ENCODE data around the gene ARID3A.
"Not testable (repeated sequence)": the region's sequence is repeated elsewhere in the genome, so short reads cannot be mapped to it uniquely, and the experiment has no call there.

Gene ARID3A, protein sequence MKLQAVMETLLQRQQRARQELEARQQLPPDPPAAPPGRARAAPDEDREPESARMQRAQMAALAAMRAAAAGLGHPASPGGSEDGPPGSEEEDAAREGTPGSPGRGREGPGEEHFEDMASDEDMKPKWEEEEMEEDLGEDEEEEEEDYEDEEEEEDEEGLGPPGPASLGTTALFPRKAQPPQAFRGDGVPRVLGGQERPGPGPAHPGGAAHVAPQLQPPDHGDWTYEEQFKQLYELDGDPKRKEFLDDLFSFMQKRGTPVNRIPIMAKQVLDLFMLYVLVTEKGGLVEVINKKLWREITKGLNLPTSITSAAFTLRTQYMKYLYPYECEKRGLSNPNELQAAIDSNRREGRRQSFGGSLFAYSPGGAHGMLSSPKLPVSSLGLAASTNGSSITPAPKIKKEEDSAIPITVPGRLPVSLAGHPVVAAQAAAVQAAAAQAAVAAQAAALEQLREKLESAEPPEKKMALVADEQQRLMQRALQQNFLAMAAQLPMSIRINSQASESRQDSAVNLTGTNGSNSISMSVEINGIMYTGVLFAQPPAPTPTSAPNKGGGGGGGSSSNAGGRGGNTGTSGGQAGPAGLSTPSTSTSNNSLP
- long read RNA-seq, donor 1 = 0 reads
- long read RNA-seq, donor 2, full-length matches to known transcripts = 1 of 1 reads
- long read RNA-seq, donor 2, partial matches to known transcripts = 0 of 1 reads
- long read RNA-seq, donor 2, other reads (novel, unspliced or antisense) = 0 of 1 reads
- long read RNA-seq, donor 3 = 0 reads
- long read RNA-seq, donor 4, partial matches to known transcripts = 0 of 3 reads
- long read RNA-seq, donor 4, other reads (novel, unspliced or antisense) = 0 of 3 reads
- long read RNA-seq, donor 5, partial matches to known transcripts = 38 of 51 reads
- long read RNA-seq, donor 5, other reads (novel, unspliced or antisense) = 12 of 51 reads
- long read RNA-seq, donor 6, partial matches to known transcripts = 26 of 26 reads
- long read RNA-seq, donor 6, other reads (novel, unspliced or antisense) = 0 of 26 reads
- long read RNA-seq, donor 7 = 0 reads
- long read RNA-seq, donor 8, full-length matches to known transcripts = 2 of 2 reads
- long read RNA-seq, donor 8, partial matches to known transcripts = 0 of 2 reads
- long read RNA-seq, donor 8, other reads (novel, unspliced or antisense) = 0 of 2 reads

DNA sequence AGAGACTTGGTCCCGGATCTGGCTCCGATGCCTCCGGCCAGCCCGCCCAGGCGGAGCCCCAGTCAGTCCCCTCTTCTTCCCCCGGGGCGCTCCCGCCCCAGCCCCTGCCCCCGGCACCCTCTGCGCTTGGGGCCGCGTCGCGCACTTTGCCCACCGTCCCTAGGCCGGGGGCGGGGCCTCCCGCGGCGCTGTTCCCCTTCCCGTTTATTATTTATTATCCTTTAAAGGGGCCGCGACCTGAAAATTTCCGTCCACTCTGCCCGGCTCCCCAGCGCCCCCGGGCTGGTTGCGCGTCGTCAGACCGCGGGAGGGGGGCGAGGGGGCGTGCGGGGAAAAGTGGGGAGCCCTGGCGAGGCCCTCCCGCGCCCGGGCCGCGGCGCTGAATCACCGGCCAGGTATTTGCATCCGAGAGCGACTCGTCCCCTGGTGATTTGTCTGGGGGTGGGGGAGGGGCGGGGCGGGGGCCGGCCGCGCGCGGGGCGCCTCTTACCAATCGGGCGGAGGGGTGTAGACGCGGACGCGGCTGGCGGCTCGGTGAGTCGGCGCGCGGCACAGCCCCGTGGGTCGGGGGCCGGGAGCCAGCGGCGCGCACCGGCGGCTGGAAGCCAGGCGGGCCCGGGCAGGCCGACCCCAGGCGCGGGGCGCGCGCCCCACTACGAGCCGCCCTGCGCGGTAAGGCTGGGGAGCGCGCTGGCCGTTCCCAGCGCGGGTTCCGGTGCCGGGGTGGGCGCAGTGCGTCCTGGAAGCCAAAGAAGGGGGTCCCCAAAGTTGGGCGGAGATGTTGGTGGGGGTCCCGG is at the start of gene ARID3A:
TSS of gene ARID3A (plus strand) at position 510 of the 797 bp plus-strand sequence. CDS start 3,494 bp downstream, outside the sequence.
- DNase-seq = peak; percentile 81

DNA sequence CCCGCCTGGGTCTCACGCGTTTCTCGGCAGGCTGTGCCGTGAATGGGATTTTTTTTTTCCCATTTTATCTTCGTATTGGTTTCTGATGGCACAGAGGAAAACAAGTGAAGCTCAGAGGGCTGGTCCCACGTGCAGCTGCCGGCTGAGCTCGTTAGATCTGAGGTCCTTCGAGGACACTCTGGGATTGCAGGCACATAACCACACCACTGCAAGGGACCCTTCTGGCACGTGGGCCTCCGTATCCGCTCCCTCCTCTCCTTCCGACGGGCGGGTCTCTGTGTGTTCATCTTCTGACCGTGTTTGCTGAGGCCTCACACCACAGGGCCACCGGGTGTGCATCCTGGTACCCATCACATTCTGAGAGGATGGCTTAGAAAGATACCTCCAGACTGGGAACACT is 49.7 kb upstream of the ARID3A start:
- no peak for DNase-seq

GRCh38 chr19:876780-877314 is 49.0 kb upstream of the ARID3A start:
- DNase-seq = no peak

DNA sequence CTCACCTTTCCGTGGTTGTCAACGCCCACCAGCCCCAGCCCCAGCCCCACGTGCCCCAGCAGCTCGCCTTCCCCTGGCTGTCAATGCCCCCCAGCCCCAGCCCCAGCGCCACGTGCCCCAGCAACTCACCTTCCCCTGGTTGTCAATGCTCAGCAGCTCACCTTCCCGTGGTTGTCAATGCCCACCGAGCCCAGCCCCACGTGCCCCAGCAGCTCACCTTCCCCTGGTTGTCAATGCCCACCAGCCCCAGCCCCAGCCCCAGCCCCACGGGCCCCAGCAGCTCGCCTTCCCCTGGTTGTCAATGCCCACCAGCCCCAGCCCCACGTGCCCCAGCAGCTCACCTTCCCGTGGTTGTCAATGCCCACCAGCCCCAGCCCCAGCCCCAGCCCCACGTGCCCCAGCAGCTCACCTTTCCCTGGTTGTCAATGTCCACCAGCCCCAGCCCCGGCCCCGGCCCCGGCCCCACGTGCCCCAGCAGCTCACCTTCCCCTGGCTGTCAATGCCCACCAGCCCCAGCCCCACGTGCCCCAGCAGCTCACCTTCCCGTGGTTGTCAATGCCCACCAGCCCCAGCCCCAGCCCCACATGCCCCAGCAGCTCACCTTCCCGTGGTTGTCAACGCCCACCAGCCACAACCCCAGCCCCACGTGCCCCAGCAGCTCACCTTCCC is 47.7 kb upstream of the ARID3A start:
- not testable (repeated sequence) for DNase-seq

GRCh38 chr19:878751-879561 is 46.9 kb upstream of the ARID3A start:
- DNase-seq = not testable (repeated sequence)

DNA sequence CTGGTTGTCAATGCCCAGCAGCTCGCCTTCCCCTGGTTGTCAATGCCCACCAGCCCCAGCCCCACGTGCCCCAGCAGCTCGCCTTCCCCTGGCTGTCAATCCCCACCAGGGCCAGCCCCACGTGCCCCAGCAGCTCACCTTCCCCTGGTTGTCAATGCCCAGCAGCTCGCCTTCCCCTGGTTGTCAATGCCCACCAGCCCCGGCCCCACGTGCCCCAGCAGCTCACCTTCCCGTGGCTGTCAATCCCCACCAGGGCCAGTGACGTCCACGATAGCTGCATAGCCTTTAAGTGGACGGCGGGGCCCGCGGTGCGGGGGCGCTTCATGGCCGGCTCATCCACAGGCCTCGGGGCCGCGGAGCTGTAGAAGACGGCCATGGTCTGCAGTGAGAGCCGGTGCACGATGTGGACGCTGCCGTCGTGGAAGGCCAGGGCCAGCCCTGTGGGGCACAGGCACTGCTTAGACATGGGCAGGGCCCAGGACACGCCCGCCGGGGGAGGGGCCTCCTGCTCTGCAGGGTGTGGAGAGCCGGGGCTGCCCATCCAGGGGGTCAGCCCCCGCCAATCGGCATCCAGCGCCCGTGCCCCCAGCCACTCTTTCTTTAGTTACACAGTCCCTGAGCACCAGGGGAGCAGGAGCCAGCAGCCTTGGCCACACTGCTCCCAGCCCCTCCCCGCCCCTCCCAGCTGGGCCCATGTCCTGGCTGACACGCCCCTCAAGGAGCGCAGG is 46.0 kb upstream of the ARID3A start:
- no peak for DNase-seq

DNA sequence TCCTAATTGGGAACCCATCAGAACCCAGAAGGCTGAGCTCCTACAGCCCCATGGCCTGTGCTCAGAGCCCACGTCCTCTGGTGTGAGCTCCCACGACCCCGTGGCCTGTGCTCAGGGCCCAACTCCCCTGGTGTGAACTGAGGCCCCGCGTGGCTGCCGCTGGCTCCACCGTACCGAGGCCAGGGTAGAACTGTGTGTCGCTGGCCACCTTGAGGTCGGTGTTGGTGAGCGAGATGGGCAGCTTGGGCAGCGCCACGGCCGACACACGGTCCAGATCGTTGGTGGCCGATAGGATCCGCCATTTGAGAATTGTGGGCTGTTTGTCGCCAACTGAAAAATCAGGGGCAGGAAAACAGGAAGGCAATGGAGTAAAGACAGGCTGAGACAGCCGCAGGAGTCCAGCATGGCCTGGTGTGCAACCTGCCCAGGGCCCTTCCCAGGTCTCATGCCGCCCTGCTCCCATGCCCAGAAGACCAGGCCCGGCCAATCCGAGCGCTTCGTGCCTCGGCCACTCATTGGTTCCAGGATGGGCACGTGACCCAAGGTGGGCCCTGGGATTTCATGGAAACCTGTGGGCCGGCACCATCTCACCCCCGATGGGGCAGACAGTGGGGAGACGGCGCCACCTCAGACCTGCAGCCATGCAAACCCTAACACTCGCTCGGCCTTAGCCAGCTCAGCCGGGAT is 44.3 kb upstream of the ARID3A start:
- DNase-seq = no peak

DNA sequence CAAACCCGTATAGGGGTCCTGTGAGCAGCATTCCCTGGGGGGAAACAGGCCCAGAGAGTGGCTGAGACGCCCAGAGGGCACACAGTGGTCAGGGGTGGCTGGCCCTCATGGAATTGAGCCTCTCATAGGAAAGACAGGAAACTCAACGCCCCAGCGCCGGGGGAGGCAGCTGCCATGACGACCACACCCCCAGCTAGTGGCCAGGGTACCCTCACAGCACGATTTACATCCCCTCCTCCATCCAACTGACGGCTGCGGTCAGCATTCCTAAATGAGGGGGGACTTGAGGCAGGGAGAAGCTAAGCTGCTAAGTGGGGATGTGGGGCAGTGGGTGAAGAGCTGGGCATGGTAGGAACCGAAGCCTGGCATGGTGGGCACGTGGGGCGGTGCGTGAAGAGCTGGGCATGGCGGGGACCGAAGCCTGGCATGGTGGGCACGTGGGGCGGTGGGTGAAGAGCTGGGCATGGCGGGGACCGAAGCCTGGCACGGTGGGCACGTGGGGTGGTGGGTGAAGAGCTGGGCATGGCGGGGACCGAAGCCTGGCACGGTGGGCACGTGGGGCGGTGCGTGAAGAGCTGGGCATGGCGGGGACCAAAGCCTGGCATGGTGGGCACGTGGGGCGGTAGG is 42.9 kb upstream of the ARID3A start:
- DNase-seq = no peak

DNA sequence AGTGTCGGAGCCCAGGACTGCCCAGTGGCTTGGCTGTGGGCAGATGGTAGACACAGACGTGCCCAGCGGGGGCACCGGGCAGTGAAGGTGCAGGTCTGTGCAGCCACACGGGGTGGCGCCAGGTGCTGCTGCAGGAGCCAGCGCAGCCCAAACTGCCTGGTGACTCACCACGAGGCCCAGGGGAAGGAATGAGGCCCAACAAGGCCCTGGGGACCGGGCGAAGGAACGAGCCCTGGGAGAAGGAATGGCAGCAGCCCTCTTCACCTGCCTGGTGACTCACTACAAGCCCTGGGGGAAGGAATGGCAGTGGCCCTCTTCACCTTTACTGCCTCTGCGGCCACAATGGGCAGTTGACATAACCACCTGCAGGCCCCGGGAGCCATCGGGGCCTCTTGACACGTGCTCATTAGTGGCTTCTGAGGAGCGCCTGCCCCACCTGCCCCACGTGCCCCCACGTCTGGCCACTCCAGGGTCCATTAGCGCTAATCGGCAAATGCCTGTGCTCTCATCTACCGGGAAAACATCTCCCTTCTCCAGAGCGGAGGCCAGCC is 42.1 kb upstream of the ARID3A start:
- no peak for DNase-seq

DNA sequence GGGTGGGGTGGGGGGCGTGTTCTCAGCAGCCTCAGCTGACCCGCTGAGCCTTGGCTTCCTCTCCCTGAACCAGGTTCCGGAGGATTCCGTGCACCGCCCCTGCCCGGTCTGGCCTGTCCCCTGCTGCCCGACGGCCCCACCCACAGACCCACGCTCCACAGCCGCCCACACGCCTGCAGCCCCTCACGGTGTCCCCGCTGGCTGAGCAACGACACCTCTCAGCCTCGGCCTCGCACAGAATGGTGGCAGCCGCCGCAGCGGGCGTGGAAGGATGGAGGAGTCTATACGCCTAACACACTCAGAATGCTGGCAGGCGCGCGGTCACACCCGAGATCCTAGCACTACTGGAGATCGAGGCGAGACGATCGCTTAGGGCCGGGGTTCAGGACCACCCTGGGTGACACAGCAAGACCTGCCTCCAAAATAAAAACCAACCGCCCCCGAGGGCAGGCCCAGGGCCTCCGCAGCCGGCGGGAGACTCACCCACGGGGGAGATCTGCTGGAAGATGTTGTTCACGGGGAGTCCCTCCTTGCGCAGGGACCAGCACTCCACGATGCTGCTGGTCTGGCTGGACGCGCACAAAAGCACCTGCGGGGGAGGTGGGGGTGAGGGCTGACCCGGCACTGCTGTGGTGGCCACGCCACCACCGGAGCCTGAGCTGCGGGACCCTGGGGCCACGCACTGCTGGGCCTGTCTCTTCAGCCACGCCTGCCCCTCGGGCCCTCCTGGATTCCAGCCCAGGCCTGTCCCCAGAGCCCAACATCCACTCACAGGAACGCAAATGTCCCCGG is 41.2 kb upstream of the ARID3A start:
- no peak for DNase-seq

GRCh38 chr19:885536-886224 is 40.2 kb upstream of the ARID3A start:
- no peak for DNase-seq

- no peak for DNase-seq
Observed at GRCh38 chr19:887072-887471, 38.8 kb upstream of the ARID3A start.

- DNase-seq = no peak
Observed at GRCh38 chr19:887599-887998, 38.2 kb upstream of the ARID3A start.

- no peak for DNase-seq
Observed at GRCh38 chr19:888581-889385, 37.1 kb upstream of the ARID3A start.

DNA sequence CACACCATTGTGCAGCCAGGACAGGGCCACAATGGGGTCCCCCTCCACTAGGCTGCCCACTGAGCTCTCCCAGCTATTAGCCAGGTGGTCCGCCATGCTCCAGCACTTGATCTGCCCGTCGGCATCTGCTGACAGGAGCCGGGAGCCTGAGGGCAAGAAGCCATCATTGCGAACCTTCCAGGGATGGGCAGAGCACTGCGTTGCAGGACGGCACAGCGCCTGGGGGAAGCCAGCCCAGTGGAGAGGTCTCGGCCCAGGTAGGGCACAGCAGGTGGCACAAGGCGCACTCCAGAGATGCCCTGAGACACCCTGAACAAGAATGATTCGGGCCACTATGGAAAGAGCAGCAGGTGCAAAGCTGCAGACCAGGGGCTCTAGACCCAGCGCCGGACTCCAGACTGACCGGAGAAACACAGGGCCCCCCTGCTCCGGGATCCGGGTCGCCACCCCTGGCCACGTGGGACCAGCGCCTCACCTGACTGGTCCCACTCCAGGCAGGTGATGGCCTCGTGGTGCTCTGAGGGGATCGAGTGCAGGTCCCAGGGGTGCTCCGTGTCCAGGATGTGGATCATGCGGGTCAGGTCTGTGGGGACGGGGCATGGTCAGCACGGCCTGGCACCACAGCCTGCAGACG is 36.1 kb upstream of the ARID3A start:
- DNase-seq = no peak
